PC-9 (cell line): ENCODE results near the gene ECHDC3.

Experiments used
- EZH2 ChIP-seq: fragments of 200-600 bp; sonication (generic); IDR thresholded peaks from 2 replicates; pipeline ENCODE4 v1.8.0; 2017; ENCODE audit warnings: antibody characterized with exemption, low read depth
- TF ChIP-seq, protein P1 (sequence below): fragments of 200-600 bp; sonication (generic); conservative IDR thresholded peaks from 2 replicates; pipeline ENCODE4 v1.6.1; 2017; ENCODE audit warnings: mixed run types, antibody characterized with exemption, mild to moderate bottlenecking, moderate library complexity

- TF ChIP-seq, protein P1, sequence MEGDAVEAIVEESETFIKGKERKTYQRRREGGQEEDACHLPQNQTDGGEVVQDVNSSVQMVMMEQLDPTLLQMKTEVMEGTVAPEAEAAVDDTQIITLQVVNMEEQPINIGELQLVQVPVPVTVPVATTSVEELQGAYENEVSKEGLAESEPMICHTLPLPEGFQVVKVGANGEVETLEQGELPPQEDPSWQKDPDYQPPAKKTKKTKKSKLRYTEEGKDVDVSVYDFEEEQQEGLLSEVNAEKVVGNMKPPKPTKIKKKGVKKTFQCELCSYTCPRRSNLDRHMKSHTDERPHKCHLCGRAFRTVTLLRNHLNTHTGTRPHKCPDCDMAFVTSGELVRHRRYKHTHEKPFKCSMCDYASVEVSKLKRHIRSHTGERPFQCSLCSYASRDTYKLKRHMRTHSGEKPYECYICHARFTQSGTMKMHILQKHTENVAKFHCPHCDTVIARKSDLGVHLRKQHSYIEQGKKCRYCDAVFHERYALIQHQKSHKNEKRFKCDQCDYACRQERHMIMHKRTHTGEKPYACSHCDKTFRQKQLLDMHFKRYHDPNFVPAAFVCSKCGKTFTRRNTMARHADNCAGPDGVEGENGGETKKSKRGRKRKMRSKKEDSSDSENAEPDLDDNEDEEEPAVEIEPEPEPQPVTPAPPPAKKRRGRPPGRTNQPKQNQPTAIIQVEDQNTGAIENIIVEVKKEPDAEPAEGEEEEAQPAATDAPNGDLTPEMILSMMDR: no peak
- no peak for TF ChIP-seq EZH2
These were observed 12.4 kb downstream of the ECHDC3 start for GRCh38 chr10:11754620-11755019.
